Brain microvascular endothelial cell (primary cell): ENCODE data around the gene CELA2B.

Experiments used
- DNase-seq: peaks from one replicate; pipeline ENCODE4 v3.0.0-alpha.2; 2020
- H3K27ac ChIP-seq: fragments of 250-450 bp; sonication (Bioruptor Pico); 2 replicates; pipeline ENCODE4 v1.5.1; 2020; ENCODE audit warnings: mild to moderate bottlenecking, moderate library complexity
- H3K27me3 ChIP-seq: fragments of 250-450 bp; sonication (Bioruptor Pico); replicated peaks from 2 replicates; pipeline ENCODE4 v1.5.1; 2020; ENCODE audit warnings: mild to moderate bottlenecking
- H3K36me3 ChIP-seq: fragments of 250-450 bp; sonication (Bioruptor Pico); replicated peaks from 2 replicates; pipeline ENCODE4 v1.5.1; 2020; ENCODE audit warnings: mild to moderate bottlenecking
- H3K4me3 ChIP-seq: 2 replicates; pipeline ENCODE4 v1.5.1; 2011; ENCODE audit warnings: low read depth, mild to moderate bottlenecking, control low read depth, low read length, moderate library complexity
- in situ Hi-C: cut with HindIII; loops from 2 replicates; pipeline ENCODE4 v1.10.0; 2017; ENCODE audit warnings: low sequenced_read_pairs, low pct_ligation_motif_present
- TF ChIP-seq, protein P1 (sequence below): IDR thresholded peaks from 2 replicates; pipeline ENCODE4 v1.5.1; 2011; ENCODE audit warnings: low read depth, mild to moderate bottlenecking, moderate library complexity, low read length, control low read depth, inconsistent platforms; ENCODE audit errors: missing control alignments

Gene CELA2B

DNA sequence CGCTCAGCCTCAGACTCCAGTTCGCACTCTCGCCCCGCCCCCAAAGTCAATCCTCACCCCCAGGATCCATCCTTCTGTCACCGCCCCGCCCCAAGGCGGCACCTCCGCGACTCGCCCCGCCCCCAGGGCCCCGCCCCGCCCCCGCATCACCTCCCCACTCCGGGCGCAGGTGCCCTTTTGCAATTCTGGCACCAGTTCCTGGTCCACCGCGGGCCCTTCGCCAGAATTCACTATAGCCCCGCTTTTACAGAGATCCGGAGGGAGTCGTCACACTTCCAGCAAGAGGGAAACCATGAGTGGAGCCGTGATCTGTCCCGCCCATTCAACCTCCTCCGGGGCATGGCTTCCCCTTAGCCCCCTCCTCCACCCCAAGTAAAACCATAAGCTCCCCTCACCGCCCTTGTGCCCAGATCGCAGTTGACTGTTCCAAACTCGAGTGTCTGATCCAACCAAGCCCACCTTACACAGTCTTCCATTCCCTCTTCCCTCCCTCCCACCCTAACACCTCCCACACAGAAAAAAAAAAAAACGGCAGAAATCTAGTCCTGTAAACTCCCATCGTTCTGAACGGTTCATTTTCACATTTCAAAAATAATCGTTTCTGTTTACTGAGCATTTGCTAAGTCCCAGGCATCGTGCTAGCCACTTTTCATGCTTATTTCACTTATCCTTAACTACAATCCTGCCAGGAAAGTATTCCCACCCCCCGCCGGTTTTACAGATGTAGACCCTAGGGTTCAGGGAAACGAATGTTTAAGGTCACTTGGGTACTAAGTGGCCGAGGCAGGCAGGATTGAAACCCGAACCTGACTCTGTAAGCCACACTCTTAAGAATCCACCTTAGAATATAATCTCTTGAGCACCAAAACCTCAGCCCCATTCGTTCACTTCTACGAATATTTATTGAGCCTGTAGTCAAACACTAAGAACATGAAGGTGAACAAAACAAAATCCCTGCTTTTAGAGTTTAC is 49.4 kb downstream of the CELA2B start:
- in situ Hi-C loops = no loop called here
- TF ChIP-seq, protein P1, sequence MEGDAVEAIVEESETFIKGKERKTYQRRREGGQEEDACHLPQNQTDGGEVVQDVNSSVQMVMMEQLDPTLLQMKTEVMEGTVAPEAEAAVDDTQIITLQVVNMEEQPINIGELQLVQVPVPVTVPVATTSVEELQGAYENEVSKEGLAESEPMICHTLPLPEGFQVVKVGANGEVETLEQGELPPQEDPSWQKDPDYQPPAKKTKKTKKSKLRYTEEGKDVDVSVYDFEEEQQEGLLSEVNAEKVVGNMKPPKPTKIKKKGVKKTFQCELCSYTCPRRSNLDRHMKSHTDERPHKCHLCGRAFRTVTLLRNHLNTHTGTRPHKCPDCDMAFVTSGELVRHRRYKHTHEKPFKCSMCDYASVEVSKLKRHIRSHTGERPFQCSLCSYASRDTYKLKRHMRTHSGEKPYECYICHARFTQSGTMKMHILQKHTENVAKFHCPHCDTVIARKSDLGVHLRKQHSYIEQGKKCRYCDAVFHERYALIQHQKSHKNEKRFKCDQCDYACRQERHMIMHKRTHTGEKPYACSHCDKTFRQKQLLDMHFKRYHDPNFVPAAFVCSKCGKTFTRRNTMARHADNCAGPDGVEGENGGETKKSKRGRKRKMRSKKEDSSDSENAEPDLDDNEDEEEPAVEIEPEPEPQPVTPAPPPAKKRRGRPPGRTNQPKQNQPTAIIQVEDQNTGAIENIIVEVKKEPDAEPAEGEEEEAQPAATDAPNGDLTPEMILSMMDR = no peak
- H3K27ac ChIP-seq = peak overlapping the region; percentile 87
- H3K36me3 ChIP-seq = no peaks in the 10 kb centered on the region
- H3K27me3 ChIP-seq = no peaks in the 10 kb centered on the region
- DNase-seq = no peak
- peak overlapping the region; percentile 74 for H3K4me3 ChIP-seq

DNA sequence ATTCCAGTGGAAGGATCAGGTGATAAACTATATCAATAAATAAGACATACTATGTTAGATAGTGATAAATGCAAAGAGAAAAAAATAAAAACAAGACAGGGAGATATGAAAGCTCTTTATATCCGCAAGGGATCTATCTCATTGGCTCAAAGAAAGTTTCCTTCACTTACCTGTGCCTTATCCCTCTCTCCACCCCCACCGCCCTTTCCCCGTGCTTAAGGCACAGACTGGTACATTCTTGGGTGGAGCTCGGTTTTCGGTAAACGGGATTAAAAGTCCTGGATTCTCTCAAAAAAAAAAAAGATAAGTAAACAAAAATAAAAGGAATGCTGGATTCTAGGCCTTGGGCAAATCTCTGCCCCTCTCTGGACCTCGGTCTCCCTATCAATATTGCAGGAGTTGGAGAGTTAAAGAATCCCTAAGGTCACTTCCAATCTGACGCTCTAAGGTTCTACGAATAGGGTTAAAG is 50.2 kb downstream of the CELA2B start:
- H3K36me3 ChIP-seq = no peaks in the 10 kb centered on the region
- no peak for DNase-seq
- TF ChIP-seq, protein P1 = no peak
- peak overlapping the region; percentile 87 for H3K27ac ChIP-seq
- H3K27me3 ChIP-seq = no peaks in the 10 kb centered on the region
- in situ Hi-C loops = no loop called here
- H3K4me3 ChIP-seq = peak overlapping the region; percentile 86

DNA sequence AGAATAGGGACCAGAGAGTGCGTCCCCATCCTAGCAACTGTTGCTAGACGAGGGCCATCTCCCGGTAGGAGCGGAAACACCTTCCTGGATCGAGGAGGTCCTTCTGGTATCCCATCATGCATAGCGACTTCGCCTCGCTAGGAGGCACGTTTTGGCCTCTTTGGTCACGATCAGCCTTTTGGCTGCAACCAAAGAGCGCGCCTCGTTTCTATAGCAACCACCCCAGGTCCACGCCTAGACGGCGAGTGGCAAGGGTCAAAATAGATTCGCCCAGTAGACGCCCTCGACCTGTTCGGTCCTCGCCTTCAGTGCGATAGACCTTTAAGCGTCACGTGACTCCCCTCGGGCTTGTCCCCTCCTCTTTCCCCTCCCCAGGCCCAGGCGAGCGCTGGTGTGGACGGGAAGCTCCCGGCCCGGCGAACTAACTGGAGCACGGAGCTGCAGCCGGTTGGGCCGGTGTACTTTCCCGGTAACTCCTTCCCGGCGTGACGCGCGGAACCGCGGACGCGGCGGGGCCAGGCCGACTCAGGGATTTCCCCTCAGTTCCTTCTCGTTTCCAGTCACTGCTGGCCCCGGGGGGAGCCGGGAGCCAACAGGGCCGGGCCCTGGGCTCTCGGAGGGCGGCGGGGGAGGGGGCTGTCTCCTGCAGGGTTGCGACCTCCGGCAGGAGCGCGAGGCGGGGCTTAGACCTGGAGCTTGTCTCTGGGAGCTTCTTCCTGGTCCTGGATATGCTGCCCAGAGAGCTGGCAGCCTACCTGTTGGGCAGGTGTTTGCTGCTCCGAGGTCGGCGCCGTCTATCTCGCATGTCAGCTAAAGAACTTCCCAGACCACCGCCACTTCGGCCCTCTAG is 50.8 kb downstream of the CELA2B start, which contains the start of gene DNAJC16:
TSS of gene DNAJC16 (plus strand) at position 359 of the 850 bp plus-strand sequence. CDS start 2,258 bp downstream, outside the sequence.
- Histone ChIP-seq H3K4me3 (peak within 1 kb of the TSS; percentile 86), H3K36me3 (no peaks in the 10 kb centered on the region), H3K27me3 (no peaks in the 10 kb centered on the region), H3K27ac (peak within 1 kb of the TSS; percentile 87)
- in situ Hi-C loops = no loop called here
- peak; percentile 100 for DNase-seq
- TF ChIP-seq, protein P1 = peak; percentile 49

DNA sequence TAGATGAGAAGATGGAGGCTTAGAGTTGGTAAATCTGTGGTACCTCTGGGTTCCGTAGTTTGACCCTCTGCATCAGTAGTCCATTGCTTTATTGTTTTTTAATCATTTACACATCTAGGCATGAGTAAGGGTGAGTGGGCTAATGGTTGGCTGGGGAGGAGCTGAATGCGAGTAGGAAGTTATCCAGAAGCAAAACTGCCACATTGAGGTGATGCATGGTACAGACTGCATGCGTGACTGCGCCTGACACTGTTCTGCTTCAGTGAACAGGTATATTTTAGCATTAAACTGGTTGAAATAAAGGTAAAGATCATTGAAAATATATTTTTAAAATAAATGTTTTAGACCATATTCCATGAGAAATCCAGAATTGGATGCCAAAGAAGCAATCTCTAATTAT is 55.1 kb downstream of the CELA2B start:
- DNase-seq = no peak

DNA sequence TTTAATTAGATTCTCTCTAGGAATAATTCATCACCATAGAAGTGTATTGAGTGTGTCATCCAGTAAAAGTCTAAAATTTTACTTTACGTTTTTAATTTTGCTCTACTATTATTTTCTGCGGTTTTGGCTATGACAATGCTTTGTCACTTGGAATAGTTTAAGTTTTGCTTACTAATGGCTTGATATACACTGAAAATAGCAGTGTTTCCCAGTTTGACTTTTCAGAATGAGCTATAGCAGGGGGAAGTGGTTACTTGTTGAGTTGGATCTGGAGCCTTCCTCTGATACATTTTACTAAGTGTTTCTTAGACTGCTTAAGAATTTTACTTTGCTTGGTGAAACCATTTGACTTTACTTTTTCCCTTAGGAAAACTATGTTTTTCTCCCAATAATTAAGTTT is 55.8 kb downstream of the CELA2B start:
- no peaks in the 10 kb centered on the region for H3K27me3 ChIP-seq
- no peak overlapping the region for H3K27ac ChIP-seq
- H3K36me3 ChIP-seq = peaks cover 11% of the 10 kb centered on the region
- in situ Hi-C loops = no loop called here
- TF ChIP-seq, protein P1 = no peak
- no peak for DNase-seq
- H3K4me3 ChIP-seq = no peak overlapping the region

More for the DNA sequence above, 55.1 kb downstream of the CELA2B start:
- H3K4me3 ChIP-seq = no peak overlapping the region
- TF ChIP-seq, protein P1 = no peak
- in situ Hi-C loops = no loop called here
- H3K36me3 ChIP-seq = peaks cover 5% of the 10 kb centered on the region
- no peak overlapping the region for H3K27ac ChIP-seq
- H3K27me3 ChIP-seq = no peaks in the 10 kb centered on the region
